ENCODE measurements around the gene LGALSL.
A peak's percentile ranks its signal among the peaks of the same experiment; 100 is the strongest.

Gene LGALSL

DNA sequence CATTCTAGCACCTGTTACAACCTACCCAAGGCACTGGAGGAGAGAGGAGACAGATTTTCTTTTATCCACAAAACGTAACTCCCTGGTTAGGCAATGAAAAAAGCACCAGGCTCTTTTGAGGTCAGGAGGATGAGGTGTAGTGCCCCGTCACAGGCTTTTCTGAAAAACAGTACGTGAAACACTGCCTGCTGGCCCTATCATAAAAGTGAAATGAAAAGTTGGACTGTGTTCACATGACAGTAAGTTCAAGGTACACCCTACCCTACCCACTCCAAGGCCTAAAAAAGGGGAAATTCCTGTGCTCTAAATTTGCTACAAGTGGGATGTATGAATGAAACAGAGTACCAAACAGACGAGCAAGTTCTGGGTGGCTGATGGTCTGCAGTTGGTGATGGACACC, 17.6 kb downstream of the LGALSL start:
- no peak for DNase-seq (ENCODE audit: low read depth)

DNA sequence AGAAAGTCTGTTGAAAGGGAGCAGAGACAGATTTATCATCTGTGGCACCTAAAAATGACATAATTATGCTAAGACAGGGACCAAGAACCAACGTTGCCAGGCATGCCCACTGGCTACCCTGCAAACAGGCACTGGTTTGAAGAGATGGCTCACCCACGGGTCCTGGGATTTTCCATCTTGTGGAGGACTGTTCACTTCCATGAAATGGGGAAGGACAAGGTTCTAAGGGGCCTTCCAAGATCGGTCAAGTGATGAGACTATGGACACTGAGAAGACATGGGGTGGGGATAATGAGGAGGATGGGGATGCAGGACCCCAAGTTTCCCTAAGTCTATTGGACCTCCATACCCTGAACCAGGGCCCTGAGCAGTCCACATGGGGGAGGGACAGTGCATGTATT, 18.9 kb downstream of the LGALSL start:
- DNase-seq (ENCODE audit: low read depth): no peak

- DNase-seq (ENCODE audit: low read depth): no peak
Measured at GRCh38 chr2:64474121-64474571, 20.2 kb downstream of the LGALSL start.

GRCh38 chr2:64474636-64475035, 20.7 kb downstream of the LGALSL start:
- no peak for DNase-seq (ENCODE audit: low read depth)

DNA sequence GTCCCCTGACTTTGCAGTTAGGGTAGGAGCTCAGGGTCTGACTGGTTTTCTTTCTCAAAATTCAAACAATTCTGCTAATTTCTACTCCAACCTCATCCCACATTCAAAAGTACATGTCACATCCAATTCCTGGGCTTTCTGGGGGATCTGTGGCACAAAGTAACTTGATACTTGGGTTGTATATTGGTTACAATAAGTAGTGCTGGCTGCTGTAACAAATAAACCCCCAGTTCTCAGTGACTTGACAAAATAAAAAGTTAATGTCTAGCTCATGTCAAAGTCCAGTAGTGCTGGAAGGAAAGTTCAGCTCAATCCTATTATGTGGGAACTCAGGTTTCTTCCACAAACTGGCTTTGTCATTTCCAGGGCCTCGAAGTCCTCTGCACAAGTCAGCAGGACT, 23.1 kb downstream of the LGALSL start:
- DNase-seq (ENCODE audit: low read depth): no peak

- no peak for DNase-seq (ENCODE audit: low read depth)
Measured at GRCh38 chr2:64477979-64478378, 24.0 kb downstream of the LGALSL start.

- DNase-seq (ENCODE audit: low read depth): no peak
Measured at GRCh38 chr2:64478502-64479230, 24.7 kb downstream of the LGALSL start.

- DNase-seq (ENCODE audit: low read depth): no peak
Measured at GRCh38 chr2:64479259-64480117, 25.5 kb downstream of the LGALSL start.

DNA sequence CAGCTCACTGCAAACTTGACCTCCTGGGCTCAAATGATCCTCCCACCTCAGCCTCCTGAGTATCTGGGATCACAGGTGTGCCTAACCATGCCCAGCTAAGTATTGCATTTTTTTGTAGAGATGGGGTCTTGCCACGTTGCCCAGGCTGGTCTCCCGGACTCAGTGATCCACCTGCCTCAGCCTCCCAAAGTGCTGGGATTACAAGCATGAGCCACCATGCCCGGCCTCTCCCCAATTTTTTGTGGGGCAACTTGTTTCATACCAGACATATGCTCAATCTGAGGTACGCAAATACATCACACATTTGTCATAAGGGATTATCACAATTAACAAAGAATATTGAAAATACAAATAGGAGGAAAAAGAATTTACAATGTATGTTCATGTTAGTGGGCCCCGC, 27.7 kb downstream of the LGALSL start:
- DNase-seq (ENCODE audit: low read depth): no peak

- DNase-seq (ENCODE audit: low read depth): no peak
Measured at GRCh38 chr2:64482243-64482642, 28.3 kb downstream of the LGALSL start.

DNA sequence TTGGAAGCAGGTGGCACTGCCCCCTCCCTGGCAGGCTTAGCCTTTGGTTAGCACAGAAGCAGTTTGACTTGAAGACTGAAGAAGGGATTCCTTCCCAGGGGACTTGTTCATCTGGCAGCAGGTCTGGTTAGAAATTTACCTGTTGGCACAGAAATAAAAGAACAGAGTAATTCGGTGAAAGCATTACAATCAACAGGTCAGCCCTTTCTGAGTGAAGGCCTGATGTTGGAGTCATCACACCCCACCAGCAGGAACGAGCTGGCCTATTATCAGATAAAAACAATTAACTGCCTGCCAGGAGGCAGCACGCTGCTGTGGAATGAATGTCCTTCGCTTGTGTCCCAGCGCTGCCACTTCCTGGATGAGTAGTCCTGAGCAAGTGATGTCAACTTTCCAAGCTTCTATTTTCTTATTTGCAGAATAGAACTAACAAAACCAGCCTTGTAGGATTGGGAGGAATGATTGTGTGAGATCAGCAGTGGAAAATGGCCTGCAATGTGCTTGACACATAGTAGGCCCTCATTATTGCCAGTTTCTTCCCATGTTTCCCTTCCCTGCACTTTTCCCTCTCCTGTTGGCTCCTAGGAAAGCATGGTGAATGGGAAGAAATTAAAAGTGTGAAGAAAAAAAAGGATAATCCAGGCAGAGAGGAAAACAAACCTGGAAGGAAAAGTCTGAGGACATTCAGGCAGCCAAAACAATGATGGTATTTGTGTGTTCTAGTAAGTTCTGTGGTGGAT, 29.0 kb downstream of the LGALSL start:
- DNase-seq (ENCODE audit: low read depth): no peak

DNA sequence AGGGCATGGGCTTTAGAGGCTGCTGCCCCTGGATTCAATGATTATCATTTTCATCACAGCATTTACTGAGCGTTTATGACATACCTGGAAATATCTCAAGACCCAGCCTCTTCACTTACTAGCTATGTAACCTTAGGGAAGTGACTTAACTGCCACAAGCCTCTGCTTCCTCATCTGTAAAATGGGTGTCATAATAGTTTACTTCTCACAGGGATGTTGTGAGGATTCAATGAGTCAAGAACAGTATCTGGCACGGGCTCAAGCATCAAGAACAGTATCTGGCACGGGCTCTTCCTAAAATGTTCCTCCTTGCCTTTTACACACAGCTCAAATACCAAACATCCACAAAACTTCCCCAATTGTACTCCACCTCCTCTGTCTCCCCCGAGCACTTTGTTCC, 31.4 kb downstream of the LGALSL start:
- DNase-seq (ENCODE audit: low read depth): no peak

- peak; percentile 34 for DNase-seq (ENCODE audit: low read depth)
Measured at GRCh38 chr2:64485961-64486360, 32.0 kb downstream of the LGALSL start.

GRCh38 chr2:64487256-64488049, 33.5 kb downstream of the LGALSL start:
- no peak for DNase-seq (ENCODE audit: low read depth)

GRCh38 chr2:64488050-64488974, 34.4 kb downstream of the LGALSL start:
- peak; percentile 27 for DNase-seq (ENCODE audit: low read depth)

GRCh38 chr2:64489081-64489751, 35.3 kb downstream of the LGALSL start:
- no peak for DNase-seq (ENCODE audit: low read depth)

DNA sequence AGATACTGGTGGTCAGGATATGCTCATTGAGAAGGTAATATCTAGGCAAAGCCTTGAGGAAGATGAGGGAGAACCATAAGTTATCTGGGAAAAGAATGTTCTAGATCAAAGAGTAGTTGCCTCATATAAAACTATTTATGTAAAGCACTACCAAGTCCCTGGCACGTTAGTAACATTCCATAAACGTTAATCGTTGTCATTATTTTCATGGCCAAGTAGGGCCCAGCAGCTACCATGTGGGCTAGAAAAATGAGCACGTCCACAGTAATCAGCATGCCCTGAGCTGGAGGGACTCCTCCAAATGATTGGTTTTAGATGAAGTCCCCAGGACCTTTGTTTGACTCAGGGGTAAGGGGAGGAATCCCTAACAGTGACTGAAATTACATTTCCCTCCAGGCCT, 37.5 kb downstream of the LGALSL start:
- DNase-seq (ENCODE audit: low read depth): peak; percentile 23

DNA sequence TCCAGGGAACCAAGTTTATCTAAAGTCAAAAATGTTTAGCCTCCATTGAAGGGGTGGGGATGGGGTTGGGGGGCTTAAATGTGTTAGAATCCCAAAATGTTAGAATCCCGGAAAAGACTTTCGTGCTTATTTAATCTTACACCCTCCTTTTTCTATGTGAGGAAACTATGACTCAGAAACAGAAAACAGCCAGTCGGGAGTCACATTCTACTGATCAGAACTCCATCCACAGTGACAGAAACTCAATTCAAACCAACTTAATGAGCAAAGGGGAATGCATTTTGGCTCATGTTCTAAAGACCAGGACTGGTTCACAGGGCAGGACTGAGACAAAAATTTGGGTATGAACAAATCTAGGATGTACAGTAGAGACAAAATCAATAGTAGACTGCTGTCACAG, 38.3 kb downstream of the LGALSL start:
- DNase-seq (ENCODE audit: low read depth): no peak

DNA sequence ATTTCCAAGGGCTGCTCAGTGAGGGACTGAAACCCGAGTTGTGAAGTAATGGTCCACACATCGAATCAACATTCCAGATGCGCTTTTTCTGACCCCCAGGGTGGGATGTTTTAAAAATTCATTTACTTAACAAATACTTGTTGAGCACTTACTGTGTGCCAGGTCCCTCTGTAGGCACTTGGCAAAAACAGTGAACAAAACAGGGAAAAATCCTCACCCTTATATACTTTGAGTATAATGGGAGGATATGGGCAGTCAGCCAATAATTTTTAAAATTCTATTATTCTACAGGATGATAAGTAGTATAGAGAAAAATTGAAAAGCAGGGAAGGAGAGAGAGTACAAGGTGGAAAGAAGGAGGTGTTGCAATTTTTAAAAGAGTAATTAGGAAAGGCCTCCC, 38.9 kb downstream of the LGALSL start:
- no peak for DNase-seq (ENCODE audit: low read depth)

DNA sequence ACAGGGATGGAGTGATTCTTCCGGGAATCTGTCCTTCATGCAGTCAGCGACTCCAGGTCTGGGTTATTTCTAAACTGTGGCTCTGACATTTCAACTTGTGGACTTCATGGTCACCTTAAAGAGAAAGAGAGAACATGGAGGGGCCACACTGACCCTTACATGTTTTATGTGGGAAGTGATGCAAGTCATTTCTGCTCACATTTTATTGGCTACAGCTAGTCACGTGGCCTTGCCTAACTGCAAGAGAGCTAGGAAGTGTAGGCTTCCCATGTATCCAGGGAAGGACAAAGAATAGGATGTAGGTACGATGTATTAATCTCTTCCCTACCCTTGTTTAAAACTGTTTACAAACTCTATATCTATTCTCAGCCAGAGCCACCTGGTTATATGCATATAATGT, 39.8 kb downstream of the LGALSL start:
- no peak for DNase-seq (ENCODE audit: low read depth)

All from fibroblast of gingiva (primary cell).